Measurements from ENCODE around the gene KCNC1.

DNA sequence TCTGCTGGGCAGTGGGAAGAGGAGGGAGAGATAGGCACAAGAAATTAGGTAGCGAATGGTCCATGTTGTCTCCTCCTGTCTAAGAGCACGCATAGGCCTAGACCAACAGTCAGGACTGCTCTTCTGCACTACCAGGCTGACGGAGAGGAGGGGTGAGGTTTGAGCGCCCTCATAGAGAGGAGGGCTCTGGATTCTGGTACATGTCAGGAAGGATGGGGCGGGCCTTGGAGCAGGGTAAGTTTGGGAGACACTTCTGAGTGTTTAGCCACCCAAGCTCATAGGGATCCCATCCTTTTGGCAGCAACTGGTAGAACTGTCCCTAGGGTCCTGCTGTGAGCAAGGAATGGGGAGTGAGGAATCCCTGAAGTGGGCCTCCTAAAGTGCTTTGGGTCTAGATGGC is 60.4 kb downstream of the KCNC1 start:
- TF ChIP-seq, protein P1, sequence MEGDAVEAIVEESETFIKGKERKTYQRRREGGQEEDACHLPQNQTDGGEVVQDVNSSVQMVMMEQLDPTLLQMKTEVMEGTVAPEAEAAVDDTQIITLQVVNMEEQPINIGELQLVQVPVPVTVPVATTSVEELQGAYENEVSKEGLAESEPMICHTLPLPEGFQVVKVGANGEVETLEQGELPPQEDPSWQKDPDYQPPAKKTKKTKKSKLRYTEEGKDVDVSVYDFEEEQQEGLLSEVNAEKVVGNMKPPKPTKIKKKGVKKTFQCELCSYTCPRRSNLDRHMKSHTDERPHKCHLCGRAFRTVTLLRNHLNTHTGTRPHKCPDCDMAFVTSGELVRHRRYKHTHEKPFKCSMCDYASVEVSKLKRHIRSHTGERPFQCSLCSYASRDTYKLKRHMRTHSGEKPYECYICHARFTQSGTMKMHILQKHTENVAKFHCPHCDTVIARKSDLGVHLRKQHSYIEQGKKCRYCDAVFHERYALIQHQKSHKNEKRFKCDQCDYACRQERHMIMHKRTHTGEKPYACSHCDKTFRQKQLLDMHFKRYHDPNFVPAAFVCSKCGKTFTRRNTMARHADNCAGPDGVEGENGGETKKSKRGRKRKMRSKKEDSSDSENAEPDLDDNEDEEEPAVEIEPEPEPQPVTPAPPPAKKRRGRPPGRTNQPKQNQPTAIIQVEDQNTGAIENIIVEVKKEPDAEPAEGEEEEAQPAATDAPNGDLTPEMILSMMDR (IDR thresholded peaks at IDR 0.05; ENCODE audit: poor library complexity, severe bottlenecking): no peak
- TF ChIP-seq, protein P2, sequence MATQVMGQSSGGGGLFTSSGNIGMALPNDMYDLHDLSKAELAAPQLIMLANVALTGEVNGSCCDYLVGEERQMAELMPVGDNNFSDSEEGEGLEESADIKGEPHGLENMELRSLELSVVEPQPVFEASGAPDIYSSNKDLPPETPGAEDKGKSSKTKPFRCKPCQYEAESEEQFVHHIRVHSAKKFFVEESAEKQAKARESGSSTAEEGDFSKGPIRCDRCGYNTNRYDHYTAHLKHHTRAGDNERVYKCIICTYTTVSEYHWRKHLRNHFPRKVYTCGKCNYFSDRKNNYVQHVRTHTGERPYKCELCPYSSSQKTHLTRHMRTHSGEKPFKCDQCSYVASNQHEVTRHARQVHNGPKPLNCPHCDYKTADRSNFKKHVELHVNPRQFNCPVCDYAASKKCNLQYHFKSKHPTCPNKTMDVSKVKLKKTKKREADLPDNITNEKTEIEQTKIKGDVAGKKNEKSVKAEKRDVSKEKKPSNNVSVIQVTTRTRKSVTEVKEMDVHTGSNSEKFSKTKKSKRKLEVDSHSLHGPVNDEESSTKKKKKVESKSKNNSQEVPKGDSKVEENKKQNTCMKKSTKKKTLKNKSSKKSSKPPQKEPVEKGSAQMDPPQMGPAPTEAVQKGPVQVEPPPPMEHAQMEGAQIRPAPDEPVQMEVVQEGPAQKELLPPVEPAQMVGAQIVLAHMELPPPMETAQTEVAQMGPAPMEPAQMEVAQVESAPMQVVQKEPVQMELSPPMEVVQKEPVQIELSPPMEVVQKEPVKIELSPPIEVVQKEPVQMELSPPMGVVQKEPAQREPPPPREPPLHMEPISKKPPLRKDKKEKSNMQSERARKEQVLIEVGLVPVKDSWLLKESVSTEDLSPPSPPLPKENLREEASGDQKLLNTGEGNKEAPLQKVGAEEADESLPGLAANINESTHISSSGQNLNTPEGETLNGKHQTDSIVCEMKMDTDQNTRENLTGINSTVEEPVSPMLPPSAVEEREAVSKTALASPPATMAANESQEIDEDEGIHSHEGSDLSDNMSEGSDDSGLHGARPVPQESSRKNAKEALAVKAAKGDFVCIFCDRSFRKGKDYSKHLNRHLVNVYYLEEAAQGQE (IDR thresholded peaks at IDR 0.05; ENCODE audit: borderline replicate concordance): no peak
- no peak for TF ChIP-seq POLR2AphosphoS5 (IDR thresholded peaks at IDR 0.05)
- TF ChIP-seq TAF1 (IDR thresholded peaks at IDR 0.05; ENCODE audit: low read depth): no peak
